HCT116 (cell line): ENCODE data around the gene CYBRD1.

ENCODE experiments used
- CEBPB ChIP-seq: IDR thresholded peaks from 2 replicates; pipeline ENCODE4 v1.6.1; 2012; ENCODE audit warnings: low read depth
- POLR2A ChIP-seq: IDR thresholded peaks from 2 replicates; pipeline ENCODE4 v1.7.0; 2011; ENCODE audit warnings: borderline replicate concordance; ENCODE audit not compliant: insufficient read depth, insufficient read length; ENCODE audit errors: extremely low read depth
- RAD21 ChIP-seq: IDR thresholded peaks from 2 replicates; pipeline ENCODE4 v1.6.1; 2012; ENCODE audit warnings: low read depth, mild to moderate bottlenecking
- TCF7L2 ChIP-seq: IDR thresholded peaks from 2 replicates; pipeline ENCODE4 v1.7.0; 2011; ENCODE audit warnings: borderline replicate concordance, inconsistent platforms; ENCODE audit not compliant: insufficient read depth, insufficient read length; ENCODE audit errors: extremely low read depth
- TF ChIP-seq, protein P1 (sequence below), 3 experiments: fragments of 200-600 bp in 1 of 3; sonication (generic) in 1 of 3; IDR thresholded peaks in 2 of 3; conservative IDR thresholded peaks in 1 of 3; 2 replicates each; pipeline ENCODE4 v1.5.1; 2012 to 2017; ENCODE audit warnings: low read depth in 2 of 3, low read length in 2 of 3, antibody characterized with exemption in 1 of 3, borderline replicate concordance in 1 of 3, control low read depth in 1 of 3, mild to moderate bottlenecking in 1 of 3, mixed read lengths in 1 of 3, mixed run types in 1 of 3, moderate library complexity in 1 of 3; ENCODE audit not compliant: insufficient read depth in 1 of 3
- TF ChIP-seq, protein P2 (sequence below): IDR thresholded peaks from 2 replicates; pipeline ENCODE4 v1.6.1; 2011; ENCODE audit warnings: mild to moderate bottlenecking, low read length, moderate library complexity; ENCODE audit not compliant: insufficient replicate concordance; ENCODE audit errors: extremely low read depth

DNA sequence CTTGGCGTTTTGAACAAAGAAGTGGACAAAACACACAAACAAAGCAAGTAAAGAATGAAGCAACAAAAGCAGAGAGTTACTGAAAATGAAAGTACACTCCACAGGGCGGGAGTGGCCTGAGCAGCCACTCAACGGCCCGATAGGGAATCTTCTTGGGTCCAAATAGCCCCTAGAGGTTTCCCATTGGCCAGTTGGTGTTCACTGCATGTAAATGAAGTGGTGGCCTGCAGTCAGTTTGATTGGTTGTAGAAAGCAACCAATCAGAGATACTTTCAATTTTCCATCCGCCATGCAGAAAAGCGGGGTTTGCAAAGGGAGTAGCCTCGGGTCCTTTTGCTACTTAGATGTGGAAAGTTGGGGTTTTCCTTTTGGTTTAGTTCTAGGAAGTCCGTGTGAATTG, 31.6 kb downstream of the CYBRD1 start:
- TF ChIP-seq, protein P1, sequence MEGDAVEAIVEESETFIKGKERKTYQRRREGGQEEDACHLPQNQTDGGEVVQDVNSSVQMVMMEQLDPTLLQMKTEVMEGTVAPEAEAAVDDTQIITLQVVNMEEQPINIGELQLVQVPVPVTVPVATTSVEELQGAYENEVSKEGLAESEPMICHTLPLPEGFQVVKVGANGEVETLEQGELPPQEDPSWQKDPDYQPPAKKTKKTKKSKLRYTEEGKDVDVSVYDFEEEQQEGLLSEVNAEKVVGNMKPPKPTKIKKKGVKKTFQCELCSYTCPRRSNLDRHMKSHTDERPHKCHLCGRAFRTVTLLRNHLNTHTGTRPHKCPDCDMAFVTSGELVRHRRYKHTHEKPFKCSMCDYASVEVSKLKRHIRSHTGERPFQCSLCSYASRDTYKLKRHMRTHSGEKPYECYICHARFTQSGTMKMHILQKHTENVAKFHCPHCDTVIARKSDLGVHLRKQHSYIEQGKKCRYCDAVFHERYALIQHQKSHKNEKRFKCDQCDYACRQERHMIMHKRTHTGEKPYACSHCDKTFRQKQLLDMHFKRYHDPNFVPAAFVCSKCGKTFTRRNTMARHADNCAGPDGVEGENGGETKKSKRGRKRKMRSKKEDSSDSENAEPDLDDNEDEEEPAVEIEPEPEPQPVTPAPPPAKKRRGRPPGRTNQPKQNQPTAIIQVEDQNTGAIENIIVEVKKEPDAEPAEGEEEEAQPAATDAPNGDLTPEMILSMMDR (IDR thresholded peaks at IDR 0.05 in 2 of 3, conservative IDR thresholded peaks at IDR 0.05 in 1 of 3; ENCODE audit: borderline replicate concordance in 1 of 3, insufficient read depth in 1 of 3, low read depth in 2 of 3, low read length in 2 of 3): no peak
- TF ChIP-seq TCF7L2 (no peak), CEBPB (no peak), RAD21 (no peak), POLR2A (no peak)
- TF ChIP-seq, protein P2, sequence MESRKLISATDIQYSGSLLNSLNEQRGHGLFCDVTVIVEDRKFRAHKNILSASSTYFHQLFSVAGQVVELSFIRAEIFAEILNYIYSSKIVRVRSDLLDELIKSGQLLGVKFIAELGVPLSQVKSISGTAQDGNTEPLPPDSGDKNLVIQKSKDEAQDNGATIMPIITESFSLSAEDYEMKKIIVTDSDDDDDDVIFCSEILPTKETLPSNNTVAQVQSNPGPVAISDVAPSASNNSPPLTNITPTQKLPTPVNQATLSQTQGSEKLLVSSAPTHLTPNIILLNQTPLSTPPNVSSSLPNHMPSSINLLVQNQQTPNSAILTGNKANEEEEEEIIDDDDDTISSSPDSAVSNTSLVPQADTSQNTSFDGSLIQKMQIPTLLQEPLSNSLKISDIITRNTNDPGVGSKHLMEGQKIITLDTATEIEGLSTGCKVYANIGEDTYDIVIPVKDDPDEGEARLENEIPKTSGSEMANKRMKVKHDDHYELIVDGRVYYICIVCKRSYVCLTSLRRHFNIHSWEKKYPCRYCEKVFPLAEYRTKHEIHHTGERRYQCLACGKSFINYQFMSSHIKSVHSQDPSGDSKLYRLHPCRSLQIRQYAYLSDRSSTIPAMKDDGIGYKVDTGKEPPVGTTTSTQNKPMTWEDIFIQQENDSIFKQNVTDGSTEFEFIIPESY: no peak
